Thoracic aorta endothelial cell (primary cell): ENCODE measurements around the gene RAB3D. TPM values are rescaled to one million over a fixed set of nuclear protein-coding genes. Genes with fewer than 3 reads are reported as not detected.

Experiments
- total RNA-seq: library from RNA; depleted of rRNA; stranded (reverse); fragments of >200 nt; gene quantifications from 2 replicates; pipeline ENCODE4 v1.2.3, GENCODE V29; 2012

RAB3D gene
- total RNA-seq, result 44.4 and 51.0 TPM in 2 replicates

DNA sequence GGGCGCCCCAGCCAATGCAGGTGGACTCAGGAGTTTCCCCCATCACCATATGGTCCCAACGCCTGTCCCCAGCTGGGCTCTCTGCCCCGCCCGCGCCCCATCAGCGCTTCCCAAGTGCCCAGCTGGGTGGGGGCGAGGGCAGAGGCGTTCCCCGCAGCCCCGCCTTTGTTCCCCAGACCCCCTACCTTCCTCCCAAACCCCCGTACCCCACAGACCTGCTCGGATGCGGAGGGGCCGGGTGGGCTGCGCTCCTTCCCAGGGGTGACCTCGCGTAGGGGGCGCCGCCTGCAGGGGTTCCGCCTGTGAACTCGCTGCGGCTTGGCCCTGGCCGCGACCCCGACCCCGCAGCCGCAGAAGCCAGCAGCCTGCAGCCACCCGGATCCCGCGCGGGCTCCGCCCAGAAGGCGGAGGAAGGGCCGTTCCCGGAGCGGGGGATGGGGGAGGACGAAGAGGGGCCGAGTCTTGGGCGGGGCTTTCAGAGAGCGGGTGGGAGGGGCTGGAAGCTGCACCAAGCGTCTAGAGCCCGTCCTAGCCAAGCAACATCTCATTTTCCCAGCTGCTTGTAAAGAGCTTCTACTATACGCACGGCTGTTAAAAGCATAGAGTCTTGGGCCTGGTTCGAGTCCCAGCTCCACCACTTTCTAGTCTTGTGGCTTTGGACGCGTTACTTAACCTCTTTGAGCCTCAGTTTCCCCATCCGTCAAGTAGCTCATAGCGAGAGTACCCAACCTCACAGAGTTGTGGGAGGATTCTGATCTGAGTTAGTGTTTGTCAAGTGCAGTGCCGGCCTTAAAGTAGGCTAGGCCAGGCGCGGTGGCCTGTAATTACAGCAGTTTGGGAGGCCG is at the start of gene RAB3D:
RAB3D (minus strand) TSS at position 404 of the 845 bp plus-strand sequence. CDS start 2,258 bp downstream, outside the sequence.

GRCh38 chr19:11374433-11375142 is 35.1 kb upstream of the RAB3D start, which contains the start of gene SWSAP1:
Gene SWSAP1 (plus strand): TSS chr19:11374666. CDS start chr19:11374681, 15 bp downstream.

DNA sequence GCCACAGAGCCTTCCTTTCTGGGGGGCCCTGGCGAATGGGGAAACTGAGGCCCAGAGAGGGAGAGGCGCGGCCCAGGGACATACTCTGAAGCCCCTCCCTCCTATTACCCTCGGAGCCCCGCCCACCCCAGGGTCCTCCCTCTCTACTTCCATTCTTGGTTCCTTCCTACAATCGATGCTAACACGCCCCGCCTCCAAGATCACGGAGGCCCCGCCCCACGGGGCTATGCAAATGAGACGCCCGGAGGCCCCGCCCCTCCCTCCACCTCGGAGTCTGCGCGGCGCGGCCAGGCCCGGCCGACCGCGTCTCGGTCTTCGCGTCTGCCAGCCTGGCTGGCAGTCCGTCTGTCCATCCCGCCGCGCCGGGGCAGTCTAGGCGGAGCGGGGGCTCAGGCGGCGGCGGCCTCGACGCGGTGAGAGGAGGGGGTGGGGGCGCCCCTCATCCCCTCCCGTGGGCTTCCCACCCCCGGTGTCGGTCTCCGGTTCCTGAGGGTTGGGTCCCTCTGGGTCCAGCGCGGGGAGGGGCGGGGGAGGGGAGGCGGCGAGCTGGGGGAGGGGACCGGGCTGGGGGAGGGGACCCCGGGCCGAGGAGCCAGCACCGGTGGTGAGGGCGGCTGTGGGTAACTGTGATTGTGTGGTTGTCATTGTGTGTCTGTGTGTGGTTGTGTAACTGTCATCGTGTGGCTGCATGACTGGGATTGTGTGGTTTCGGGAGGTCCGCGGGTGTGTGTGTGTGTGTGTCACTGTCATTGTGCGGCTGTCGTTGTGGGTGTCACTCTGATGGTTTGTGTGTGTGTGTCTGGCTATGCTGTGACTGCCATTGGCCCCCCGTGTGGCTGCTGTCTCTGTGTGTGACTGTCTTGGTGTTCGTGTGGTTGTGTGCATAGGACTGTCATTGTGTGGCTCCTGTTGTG is 16.0 kb upstream of the RAB3D start, which contains the start of gene PLPPR2:
PLPPR2 (plus strand) TSS at position 273 of the 914 bp plus-strand sequence. CDS start 2,242 bp downstream, outside the sequence.

GRCh38 chr19:11346104-11346940 is 6.9 kb upstream of the RAB3D start, which contains the start of the genes CCDC159 and TMEM205:
Gene CCDC159 (plus strand): TSS chr19:11346519. CDS start chr19:11346607, 88 bp downstream.
Gene TMEM205 (minus strand): TSS chr19:11346268. CDS start chr19:11345619, 649 bp downstream.

DNA sequence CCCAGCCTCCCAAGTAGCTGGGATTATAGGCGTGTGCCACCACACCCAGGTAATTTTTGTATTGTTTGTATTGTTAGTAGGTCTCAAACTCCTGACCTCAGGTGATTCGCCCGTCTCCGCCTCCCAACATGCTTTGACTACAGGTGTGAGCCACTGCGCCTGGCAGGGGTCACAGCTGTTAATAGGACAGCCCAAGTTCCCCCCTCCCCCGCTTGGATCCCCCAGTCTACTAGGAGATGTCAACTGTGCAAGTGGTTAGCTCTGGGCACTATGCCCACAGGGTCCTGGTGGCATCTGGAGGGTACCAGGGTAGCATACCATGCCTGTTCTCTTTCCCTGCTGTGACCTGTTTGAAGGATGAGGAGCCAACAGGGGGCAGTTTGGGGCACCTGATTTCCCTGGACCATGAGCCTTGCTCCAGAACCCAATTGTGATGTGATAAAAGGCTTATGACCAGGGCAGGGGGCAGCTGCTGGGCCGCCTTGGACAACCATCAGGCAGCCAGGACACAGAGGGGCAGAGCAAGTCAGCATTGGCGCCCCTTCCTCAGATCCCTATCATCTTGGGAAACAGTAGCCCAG is 43.7 kb downstream of the RAB3D start, which contains the start of gene TSPAN16:
TSPAN16 (plus strand) TSS at position 496 of the 581 bp plus-strand sequence. CDS start 138 bp downstream, outside the sequence.

Other genes with a start within 250 kb of the RAB3D start
- 53.2 and 79.5 TPM in 2 replicates for gene SPC24, start 183.9 kb downstream of the RAB3D start, total RNA-seq
- 53.1 and 70.1 TPM in 2 replicates for gene KANK2, start 142.1 kb downstream of the RAB3D start, total RNA-seq
- gene ANGPTL8, start 100.0 kb downstream of the RAB3D start, total RNA-seq, result not detected in 2 replicates
- 113 and 160 TPM in 2 replicates for gene DOCK6, start 77.1 kb downstream of the RAB3D start, total RNA-seq
- gene TSPAN16, start 43.5 kb downstream of the RAB3D start, total RNA-seq, result not detected in 2 replicates
- gene TMEM205, start 6.6 kb upstream of the RAB3D start, total RNA-seq, result 97.9 and 112 TPM in 2 replicates
- gene CCDC159, start 6.9 kb upstream of the RAB3D start, total RNA-seq, result 7.6 and 9.6 TPM in 2 replicates
- 10.0 and 11.3 TPM in 2 replicates for gene PLPPR2, start 15.8 kb upstream of the RAB3D start, total RNA-seq
- 0.80 and 1.2 TPM in 2 replicates for gene SWSAP1, start 35.0 kb upstream of the RAB3D start, total RNA-seq
- gene EPOR, start 44.7 kb upstream of the RAB3D start, total RNA-seq, result 7.7 and 9.0 TPM in 2 replicates
- 2.9 and 3.9 TPM in 2 replicates for gene RGL3, start 79.7 kb upstream of the RAB3D start, total RNA-seq
- gene ODAD3, start 95.5 kb upstream of the RAB3D start, total RNA-seq, result 0.50 TPM in 1 of 2 replicates, not detected in the other
- 120 and 121 TPM in 2 replicates for gene PRKCSH, start 96.0 kb upstream of the RAB3D start, total RNA-seq
- gene ELAVL3, start 141.4 kb upstream of the RAB3D start, total RNA-seq, result not detected in 2 replicates
- 3.9 and 4.0 TPM in 2 replicates for gene ZNF653, start 166.2 kb upstream of the RAB3D start, total RNA-seq
- gene ECSIT, start 189.5 kb upstream of the RAB3D start, total RNA-seq, result 25.7 and 31.1 TPM in 2 replicates
- 0.13 TPM in 1 of 2 replicates, not detected in the other for gene CNN1, start 199.2 kb upstream of the RAB3D start, total RNA-seq
- gene ELOF1, start 219.6 kb upstream of the RAB3D start, total RNA-seq, result 25.1 and 27.8 TPM in 2 replicates
- not detected in 2 replicates for gene ACP5, start 238.0 kb upstream of the RAB3D start, total RNA-seq